Upper lobe of left lung (tissue), 6 donors: ENCODE results near the gene SYMPK. TPM values are rescaled to one million over a fixed set of nuclear protein-coding genes. Genes with fewer than 3 reads are reported as not detected.
A peak's percentile ranks its signal among the peaks of the same experiment; 100 is the strongest.

ENCODE experiments used
- ATAC-seq, 2 donors: fragments of 200-7000 bp; cut with Tn5 transposase; one replicate each; pipeline ENCODE4 v1.9.1; 2022; ENCODE audit warnings: mild to moderate bottlenecking in 2 of 2, moderate library complexity in 2 of 2; ENCODE audit not compliant: low FRiP score in 2 of 2
- DNase-seq, 2 donors: peaks; one replicate each; pipeline ENCODE4 v3.0.0-alpha.2; 2019 to 2020
- H3K27ac ChIP-seq, 4 donors: fragments of 200-600 bp; sonication (generic); one replicate each; pipeline ENCODE4 v1.5.1; 2016 to 2019
- H3K27me3 ChIP-seq, 4 donors: fragments of 200-600 bp; sonication (generic); one replicate each; pipeline ENCODE4 v1.5.1; 2017 to 2019
- H3K36me3 ChIP-seq, 4 donors: fragments of 200-600 bp; sonication (generic); one replicate each; pipeline ENCODE4 v1.5.1; 2016 to 2019
- H3K4me1 ChIP-seq, 4 donors: fragments of 200-600 bp; sonication (generic); one replicate each; pipeline ENCODE4 v1.5.1; 2018 to 2019
- H3K4me3 ChIP-seq, 4 donors: fragments of 200-600 bp; sonication (generic); one replicate each; pipeline ENCODE4 v1.5.1; 2017 to 2019; ENCODE audit warnings: mild to moderate bottlenecking in 2 of 4, moderate library complexity in 1 of 4
- H3K9me3 ChIP-seq, 4 donors: fragments of 200-600 bp; sonication (generic); one replicate each; pipeline ENCODE4 v1.5.1; 2018 to 2019
- CTCF ChIP-seq, 6 experiments: fragments of 450-650 bp in 4 of 6; fragments of 200-600 bp in 2 of 6; sonication (generic) in 2 of 6; IDR thresholded peaks; one replicate each; pipeline ENCODE4 v1.5.1; 2016 to 2019; ENCODE audit warnings: antibody characterized with exemption in 6 of 6
- EP300 ChIP-seq, 4 donors: sonication (generic); formaldehyde crosslinking; IDR thresholded peaks; one replicate each; pipeline ENCODE4 v1.5.1; 2017; ENCODE audit warnings: antibody characterized with exemption in 4 of 4, control low read depth in 2 of 4
- POLR2A ChIP-seq, 4 donors: fragments of 450-650 bp; IDR thresholded peaks; one replicate each; pipeline ENCODE4 v1.5.1; 2016 to 2017; ENCODE audit warnings: antibody characterized with exemption in 4 of 4, mild to moderate bottlenecking in 2 of 4
- POLR2AphosphoS5 ChIP-seq, 2 donors: sonication (generic); formaldehyde crosslinking; IDR thresholded peaks; one replicate each; pipeline ENCODE4 v1.5.1; 2017; ENCODE audit warnings: antibody characterized with exemption in 2 of 2
- WGBS, 2 donors: methylation state at CpG; one replicate each; pipeline ENCODE4 v1.1.5; 2017 to 2018; 5-methylcytosine and 5-hydroxymethylcytosine counted together
- total RNA-seq, 6 donors: library from RNA; depleted of rRNA in 4 of 6; stranded (reverse); fragments of >200 nt in 4 of 6; gene quantifications; one replicate each; pipeline versions ENCODE4 v1.1.0 to v1.2.1, GENCODE V29; 2016 to 2021
- donor health status: DM: no; HTN: no; CAD: no; lungs with moderate emphysema.
- donor health status: DM: no; HTN: yes; CAD: no; lungs with severe emphysema.

Gene SYMPK
- total RNA-seq, 6 donors from 2014 or later = 35.0 to 345 (median 76.0) TPM

GRCh38 chr19:45825917-45826893 lies 36.7 kb downstream of the SYMPK start:
- no peaks in the 10 kb centered on the region for H3K9me3 ChIP-seq
- no peaks in the 10 kb centered on the region for H3K4me1 ChIP-seq
- no peak overlapping the region for H3K27ac ChIP-seq
- H3K27me3 ChIP-seq = no peaks in the 10 kb centered on the region
- H3K4me3 ChIP-seq = no peak overlapping the region
- 88 to 90% methylated on average over 19 to 22 of the region's 22 CpGs for WGBS, 2 donors
- DNase-seq (peak in 1 of 2 donors; percentile 48), ATAC-seq (no peak)
- TF ChIP-seq EP300 (IDR thresholded peaks at IDR 0.05) (no peak), POLR2AphosphoS5 (IDR thresholded peaks at IDR 0.05) (no peak), POLR2A (IDR thresholded peaks at IDR 0.05) (no peak), CTCF (IDR thresholded peaks at IDR 0.05) (no peak)
- peaks cover 44 to 97% (median 91%) of the 10 kb centered on the region in 4 donors for H3K36me3 ChIP-seq

- no peak for TF ChIP-seq POLR2AphosphoS5 (IDR thresholded peaks at IDR 0.05)
- TF ChIP-seq EP300 (IDR thresholded peaks at IDR 0.05) = no peak
- no peak for TF ChIP-seq CTCF (IDR thresholded peaks at IDR 0.05)
- TF ChIP-seq POLR2A (IDR thresholded peaks at IDR 0.05) = no peak
- Histone ChIP-seq H3K9me3 (no peaks in the 10 kb centered on the region), H3K36me3 (peaks cover 40 to 97% (median 89%) of the 10 kb centered on the region in 4 donors), H3K4me1 (no peaks in the 10 kb centered on the region), H3K27me3 (no peaks in the 10 kb centered on the region), H3K4me3 (no peak overlapping the region), H3K27ac (no peak overlapping the region)
- WGBS, 2 donors = 90 to 94% methylated on average over 8 of the region's 8 CpGs
- ATAC-seq (no peak), DNase-seq (no peak)
These were observed 37.7 kb downstream of the SYMPK start for GRCh38 chr19:45825263-45825605.

- peaks cover 35 to 97% (median 88%) of the 10 kb centered on the region in 4 donors for H3K36me3 ChIP-seq
- TF ChIP-seq POLR2AphosphoS5 (IDR thresholded peaks at IDR 0.05) (no peak), POLR2A (IDR thresholded peaks at IDR 0.05) (no peak), EP300 (IDR thresholded peaks at IDR 0.05) (no peak), CTCF (IDR thresholded peaks at IDR 0.05) (no peak)
- 83 to 88% methylated on average over 17 to 24 of the region's 26 CpGs for WGBS, 2 donors
These were observed 38.2 kb downstream of the SYMPK start for GRCh38 chr19:45824531-45825262.

GRCh38 chr19:45824041-45824471 lies 38.9 kb downstream of the SYMPK start:
- Histone ChIP-seq H3K36me3 (peaks cover 28 to 96% (median 84%) of the 10 kb centered on the region in 4 donors), H3K4me1 (no peaks in the 10 kb centered on the region), H3K4me3 (no peak overlapping the region), H3K27ac (no peak overlapping the region), H3K9me3 (no peaks in the 10 kb centered on the region), H3K27me3 (no peaks in the 10 kb centered on the region)
- ATAC-seq = no peak
- DNase-seq = peak in 1 of 2 donors; percentile 56
- WGBS, 2 donors = 38 to 45% methylated on average over 5 to 12 of the region's 12 CpGs
- TF ChIP-seq POLR2A (IDR thresholded peaks at IDR 0.05) (no peak), EP300 (IDR thresholded peaks at IDR 0.05) (no peak), POLR2AphosphoS5 (IDR thresholded peaks at IDR 0.05) (no peak), CTCF (IDR thresholded peaks at IDR 0.05) (no peak)

More at GRCh38 chr19:45824531-45825262, 38.2 kb downstream of the SYMPK start:
- Histone ChIP-seq H3K27ac (no peak overlapping the region), H3K4me3 (no peak overlapping the region), H3K27me3 (no peaks in the 10 kb centered on the region), H3K4me1 (no peaks in the 10 kb centered on the region), H3K9me3 (no peaks in the 10 kb centered on the region)
- no peak for ATAC-seq
- peak in 1 of 2 donors; percentile 70 for DNase-seq
